ENCODE measurements around the gene RAB3IL1. TPM values are rescaled to one million over a fixed set of nuclear protein-coding genes. Genes with fewer than 3 reads are reported as not detected.

Gene RAB3IL1, protein sequence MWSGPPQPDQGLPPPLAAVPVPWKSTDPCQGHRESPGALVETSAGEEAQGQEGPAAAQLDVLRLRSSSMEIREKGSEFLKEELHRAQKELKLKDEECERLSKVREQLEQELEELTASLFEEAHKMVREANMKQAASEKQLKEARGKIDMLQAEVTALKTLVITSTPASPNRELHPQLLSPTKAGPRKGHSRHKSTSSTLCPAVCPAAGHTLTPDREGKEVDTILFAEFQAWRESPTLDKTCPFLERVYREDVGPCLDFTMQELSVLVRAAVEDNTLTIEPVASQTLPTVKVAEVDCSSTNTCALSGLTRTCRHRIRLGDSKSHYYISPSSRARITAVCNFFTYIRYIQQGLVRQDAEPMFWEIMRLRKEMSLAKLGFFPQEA
- total RNA-seq (2011; cell fraction: chromatin; rRNA removed; ENCODE audit: low replicate concordance): 21.2 and 46.4 TPM in 2 replicates
- total RNA-seq (2011; cell fraction: nucleolus; rRNA removed): 27.3 and 33.0 TPM in 2 replicates
- 19.3 and 24.0 TPM in 2 replicates for total RNA-seq (2011; cell fraction: nucleoplasm; rRNA removed)
- total RNA-seq (2014; rRNA removed): 17.6 and 19.8 TPM in 2 replicates
- 2.0 and 3.7 TPM in 2 replicates for total RNA-seq (2014; rRNA removed; fragmentation: Illumina TruSeq; extraction: Trizol)
- total RNA-seq (2015; rRNA removed; fragmentation: Illumina TruSeq; extraction: Trizol): 8.9 and 10.3 TPM in 2 replicates
- total RNA-seq (2021): 42.6 and 46.2 TPM in 2 replicates
- polyA plus RNA-seq (2011; rRNA removed): 15.5 and 17.7 TPM in 2 replicates
- polyA plus RNA-seq (2011; cell fraction: cytosol; rRNA removed): 18.3 and 41.7 TPM in 2 replicates
- 25.8 and 42.6 TPM in 2 replicates for polyA plus RNA-seq (2011; cell fraction: nucleus; rRNA removed)
- polyA plus RNA-seq (2012): 15.9 and 29.1 TPM in 2 replicates
- 25.1 and 31.8 TPM in 2 replicates for polyA plus RNA-seq (2014; fragmentation: Illumina TruSeq; extraction: Trizol)
- polyA plus RNA-seq (2014; fragmentation: Nextera tagmentation; extraction: Ambion mirVana): under 1 TPM; 0.15 to 0.25 TPM
- polyA plus RNA-seq (2014; rRNA removed): 28.2 and 29.7 TPM in 2 replicates
- 6.1 and 11.2 TPM in 2 replicates for polyA minus RNA-seq (2011; rRNA and poly(A)+ RNA removed)
- polyA minus RNA-seq (2011; cell fraction: cytosol; rRNA and poly(A)+ RNA removed): 22.8 and 26.0 TPM in 2 replicates
- 13.3 and 13.9 TPM in 2 replicates for polyA minus RNA-seq (2011; cell fraction: nucleus; rRNA and poly(A)+ RNA removed)
- percentile 60 among the genes with signal in this experiment for Bru-seq, nascent RNA
- percentile 54 among the genes with signal in this experiment for BruChase-seq, experiment 1, labeled RNA remaining after a 2-hour chase
- percentile 59 among the genes with signal in this experiment for BruChase-seq, experiment 2, labeled RNA remaining after a 6-hour chase
- long read RNA-seq, experiment 1, transcript RAB3IL1-202 (10 exons, 2,284 nt): major isoform, 21 of 73 reads
- long read RNA-seq, experiment 1, partial matches to known transcripts: 34 of 73 reads
- long read RNA-seq, experiment 1, other reads (novel, unspliced or antisense): 16 of 73 reads
- long read RNA-seq, experiment 2, transcript RAB3IL1-202 (10 exons, 2,284 nt): major isoform, 19 of 92 reads
- long read RNA-seq, experiment 2, partial matches to known transcripts: 20 of 92 reads
- long read RNA-seq, experiment 2, other reads (novel, unspliced or antisense): 52 of 92 reads
- long read RNA-seq, experiment 3, partial matches to known transcripts: 0 of 2 reads
- long read RNA-seq, experiment 3, other reads (novel, unspliced or antisense): 2 of 2 reads

GRCh38 chr11:61917334-61918109 lies at the start of gene RAB3IL1:
RAB3IL1 (minus strand) TSS chr11:61917566; CDS start chr11:61917367, 199 bp downstream.
- 6% methylated on average over 20 of the region's 74 CpGs for WGBS (ENCODE audit: insufficient coverage, low coverage, missing lambda C conversion rate)
- peaks cover 75% of the 10 kb centered on the region for H3K79me2 ChIP-seq (ENCODE audit: control insufficient read depth, insufficient read depth, low read length)
- DNase-seq (ENCODE audit: extremely low read depth in 1 of 4, low spot score in 3 of 4): peak; percentile 76 to 91 (median 86)
- no TSS peak for BruUV-seq (replicated peaks)
- no peaks in the 10 kb centered on the region for H3K27me3 ChIP-seq (ENCODE audit: control insufficient read depth in 2 of 2, insufficient read depth in 2 of 2, low read length in 2 of 2)
- FAIRE-seq: peak; percentile 32
- CTCF ChIA-PET (ENCODE audit: low intra/inter-chr PET ratio): no interaction called here
- ATAC-seq: peak; percentile 59
- in situ Hi-C loops (cut with MboI): no loop called here
- H3K4me3 ChIP-seq: peak within 1 kb of the TSS; percentile 63
- POLR2A ChIA-PET: interaction anchor here (0.5 to 2.0 kb wide), 3 partner anchors 9 to 47 kb away, joined by 3 to 9 read pairs (median 6); no protein-coding TSS in a partner anchor
- no peaks in the 10 kb centered on the region for H3K9me1 ChIP-seq (ENCODE audit: control insufficient read depth, insufficient read depth, low read length)
- peak within 1 kb of the TSS; percentile 96 for H3K4me2 ChIP-seq (ENCODE audit: insufficient read depth, low read length)
- H3K9me3 ChIP-seq (replicated peaks; ENCODE audit: control insufficient read depth, insufficient read depth, low read depth, low read length): no peaks in the 10 kb centered on the region
- peaks cover 43 to 86% of the 10 kb centered on the region in 2 experiments for H3K4me1 ChIP-seq (replicated peaks in 1 of 2; ENCODE audit: control insufficient read depth in 2 of 2, insufficient read depth in 2 of 2, low read length in 2 of 2)
- peak within 1 kb of the TSS; percentile 71 for H3K27ac ChIP-seq (ENCODE audit: extremely low read depth, low read depth, low read length)
- H2AFZ ChIP-seq (ENCODE audit: low read depth, low read length): peak within 1 kb of the TSS; percentile 55
- peaks cover 9% of the 10 kb centered on the region; the same call in 2 of the 3 replicates for H3K36me3 ChIP-seq (ENCODE audit: control insufficient read depth, insufficient read depth, low read length)
- H3K9ac ChIP-seq (ENCODE audit: insufficient read depth in 1 of 2, low read depth in 2 of 2, low read length in 2 of 2): peak within 1 kb of the TSS; percentile 60 to 80
- peaks cover 5% of the 10 kb centered on the region; the same call in 1 of the 2 replicates for H4K20me1 ChIP-seq (replicated peaks; ENCODE audit: control insufficient read depth, insufficient read depth, low read length)
- intact Hi-C loops (cut with micrococcal nuclease): no loop called here
- TF ChIP-seq, protein P1, sequence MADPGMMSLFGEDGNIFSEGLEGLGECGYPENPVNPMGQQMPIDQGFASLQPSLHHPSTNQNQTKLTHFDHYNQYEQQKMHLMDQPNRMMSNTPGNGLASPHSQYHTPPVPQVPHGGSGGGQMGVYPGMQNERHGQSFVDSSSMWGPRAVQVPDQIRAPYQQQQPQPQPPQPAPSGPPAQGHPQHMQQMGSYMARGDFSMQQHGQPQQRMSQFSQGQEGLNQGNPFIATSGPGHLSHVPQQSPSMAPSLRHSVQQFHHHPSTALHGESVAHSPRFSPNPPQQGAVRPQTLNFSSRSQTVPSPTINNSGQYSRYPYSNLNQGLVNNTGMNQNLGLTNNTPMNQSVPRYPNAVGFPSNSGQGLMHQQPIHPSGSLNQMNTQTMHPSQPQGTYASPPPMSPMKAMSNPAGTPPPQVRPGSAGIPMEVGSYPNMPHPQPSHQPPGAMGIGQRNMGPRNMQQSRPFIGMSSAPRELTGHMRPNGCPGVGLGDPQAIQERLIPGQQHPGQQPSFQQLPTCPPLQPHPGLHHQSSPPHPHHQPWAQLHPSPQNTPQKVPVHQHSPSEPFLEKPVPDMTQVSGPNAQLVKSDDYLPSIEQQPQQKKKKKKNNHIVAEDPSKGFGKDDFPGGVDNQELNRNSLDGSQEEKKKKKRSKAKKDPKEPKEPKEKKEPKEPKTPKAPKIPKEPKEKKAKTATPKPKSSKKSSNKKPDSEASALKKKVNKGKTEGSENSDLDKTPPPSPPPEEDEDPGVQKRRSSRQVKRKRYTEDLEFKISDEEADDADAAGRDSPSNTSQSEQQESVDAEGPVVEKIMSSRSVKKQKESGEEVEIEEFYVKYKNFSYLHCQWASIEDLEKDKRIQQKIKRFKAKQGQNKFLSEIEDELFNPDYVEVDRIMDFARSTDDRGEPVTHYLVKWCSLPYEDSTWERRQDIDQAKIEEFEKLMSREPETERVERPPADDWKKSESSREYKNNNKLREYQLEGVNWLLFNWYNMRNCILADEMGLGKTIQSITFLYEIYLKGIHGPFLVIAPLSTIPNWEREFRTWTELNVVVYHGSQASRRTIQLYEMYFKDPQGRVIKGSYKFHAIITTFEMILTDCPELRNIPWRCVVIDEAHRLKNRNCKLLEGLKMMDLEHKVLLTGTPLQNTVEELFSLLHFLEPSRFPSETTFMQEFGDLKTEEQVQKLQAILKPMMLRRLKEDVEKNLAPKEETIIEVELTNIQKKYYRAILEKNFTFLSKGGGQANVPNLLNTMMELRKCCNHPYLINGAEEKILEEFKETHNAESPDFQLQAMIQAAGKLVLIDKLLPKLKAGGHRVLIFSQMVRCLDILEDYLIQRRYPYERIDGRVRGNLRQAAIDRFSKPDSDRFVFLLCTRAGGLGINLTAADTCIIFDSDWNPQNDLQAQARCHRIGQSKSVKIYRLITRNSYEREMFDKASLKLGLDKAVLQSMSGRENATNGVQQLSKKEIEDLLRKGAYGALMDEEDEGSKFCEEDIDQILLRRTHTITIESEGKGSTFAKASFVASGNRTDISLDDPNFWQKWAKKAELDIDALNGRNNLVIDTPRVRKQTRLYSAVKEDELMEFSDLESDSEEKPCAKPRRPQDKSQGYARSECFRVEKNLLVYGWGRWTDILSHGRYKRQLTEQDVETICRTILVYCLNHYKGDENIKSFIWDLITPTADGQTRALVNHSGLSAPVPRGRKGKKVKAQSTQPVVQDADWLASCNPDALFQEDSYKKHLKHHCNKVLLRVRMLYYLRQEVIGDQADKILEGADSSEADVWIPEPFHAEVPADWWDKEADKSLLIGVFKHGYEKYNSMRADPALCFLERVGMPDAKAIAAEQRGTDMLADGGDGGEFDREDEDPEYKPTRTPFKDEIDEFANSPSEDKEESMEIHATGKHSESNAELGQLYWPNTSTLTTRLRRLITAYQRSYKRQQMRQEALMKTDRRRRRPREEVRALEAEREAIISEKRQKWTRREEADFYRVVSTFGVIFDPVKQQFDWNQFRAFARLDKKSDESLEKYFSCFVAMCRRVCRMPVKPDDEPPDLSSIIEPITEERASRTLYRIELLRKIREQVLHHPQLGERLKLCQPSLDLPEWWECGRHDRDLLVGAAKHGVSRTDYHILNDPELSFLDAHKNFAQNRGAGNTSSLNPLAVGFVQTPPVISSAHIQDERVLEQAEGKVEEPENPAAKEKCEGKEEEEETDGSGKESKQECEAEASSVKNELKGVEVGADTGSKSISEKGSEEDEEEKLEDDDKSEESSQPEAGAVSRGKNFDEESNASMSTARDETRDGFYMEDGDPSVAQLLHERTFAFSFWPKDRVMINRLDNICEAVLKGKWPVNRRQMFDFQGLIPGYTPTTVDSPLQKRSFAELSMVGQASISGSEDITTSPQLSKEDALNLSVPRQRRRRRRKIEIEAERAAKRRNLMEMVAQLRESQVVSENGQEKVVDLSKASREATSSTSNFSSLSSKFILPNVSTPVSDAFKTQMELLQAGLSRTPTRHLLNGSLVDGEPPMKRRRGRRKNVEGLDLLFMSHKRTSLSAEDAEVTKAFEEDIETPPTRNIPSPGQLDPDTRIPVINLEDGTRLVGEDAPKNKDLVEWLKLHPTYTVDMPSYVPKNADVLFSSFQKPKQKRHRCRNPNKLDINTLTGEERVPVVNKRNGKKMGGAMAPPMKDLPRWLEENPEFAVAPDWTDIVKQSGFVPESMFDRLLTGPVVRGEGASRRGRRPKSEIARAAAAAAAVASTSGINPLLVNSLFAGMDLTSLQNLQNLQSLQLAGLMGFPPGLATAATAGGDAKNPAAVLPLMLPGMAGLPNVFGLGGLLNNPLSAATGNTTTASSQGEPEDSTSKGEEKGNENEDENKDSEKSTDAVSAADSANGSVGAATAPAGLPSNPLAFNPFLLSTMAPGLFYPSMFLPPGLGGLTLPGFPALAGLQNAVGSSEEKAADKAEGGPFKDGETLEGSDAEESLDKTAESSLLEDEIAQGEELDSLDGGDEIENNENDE (IDR thresholded peaks at IDR 0.05; ENCODE audit: low read depth, low read length): no peak

Data from K562 (cell line).